Kidney glomerular epithelial cell (primary cell): Measurements from ENCODE around the gene NDUFS5.
"Not testable (repeated sequence)": the region's sequence is repeated elsewhere in the genome, so short reads cannot be mapped to it uniquely, and the experiment has no call there.

ENCODE experiments used
- DNase-seq: peaks from one replicate; lab custom pipeline; 2025; lab: John Stamatoyannopoulos, UW

The NDUFS5 gene

GRCh38 chr1:39026051-39026865 is at the start of gene NDUFS5:
Gene NDUFS5 (plus strand): TSS chr1:39026350. CDS start chr1:39028725, 2,375 bp downstream.
- peak; percentile 92 for DNase-seq

- DNase-seq, result not testable (repeated sequence)
Observed at GRCh38 chr1:38977399-38978244, 48.5 kb upstream of the NDUFS5 start.

- not testable (repeated sequence) for DNase-seq
Observed at GRCh38 chr1:38978245-38978542, 48.0 kb upstream of the NDUFS5 start.

GRCh38 chr1:38979380-38979779 is 46.8 kb upstream of the NDUFS5 start:
- DNase-seq, result not testable (repeated sequence)

- no peak for DNase-seq
Observed at GRCh38 chr1:38989979-38990378, 36.2 kb upstream of the NDUFS5 start.

GRCh38 chr1:38990386-38990737 is 35.8 kb upstream of the NDUFS5 start:
- DNase-seq, result no peak

GRCh38 chr1:38990738-38991637 is 35.2 kb upstream of the NDUFS5 start, which contains the start of gene AKIRIN1:
Gene AKIRIN1 (plus strand): TSS chr1:38991276. CDS start chr1:38991381, 105 bp downstream.
- DNase-seq, result peak; percentile 88

GRCh38 chr1:38991638-38992411 is 34.3 kb upstream of the NDUFS5 start:
- no peak for DNase-seq

GRCh38 chr1:38992412-38993111 is 33.6 kb upstream of the NDUFS5 start:
- DNase-seq, result no peak

GRCh38 chr1:38994196-38994595 is 32.0 kb upstream of the NDUFS5 start:
- DNase-seq, result no peak

GRCh38 chr1:38997034-38997900 is 28.9 kb upstream of the NDUFS5 start:
- DNase-seq, result no peak

- DNase-seq, result no peak
Observed at GRCh38 chr1:38997901-38998190, 28.3 kb upstream of the NDUFS5 start.

- no peak for DNase-seq
Observed at GRCh38 chr1:39001516-39002421, 24.4 kb upstream of the NDUFS5 start.

GRCh38 chr1:39003281-39003680 is 22.9 kb upstream of the NDUFS5 start:
- DNase-seq, result no peak

GRCh38 chr1:39003794-39004193 is 22.4 kb upstream of the NDUFS5 start:
- DNase-seq, result no peak

GRCh38 chr1:39006287-39006686 is 19.9 kb upstream of the NDUFS5 start:
- no peak for DNase-seq

GRCh38 chr1:39006726-39007645 is 19.2 kb upstream of the NDUFS5 start:
- no peak for DNase-seq

- not testable (repeated sequence) for DNase-seq
Observed at GRCh38 chr1:39014956-39015355, 11.2 kb upstream of the NDUFS5 start.
